ENCODE measurements around the gene DMD. TPM values are rescaled to one million over a fixed set of nuclear protein-coding genes. Genes with fewer than 3 reads are reported as not detected.

The DMD gene
- total RNA-seq, 6 experiments from 2014 or later: 4.9 to 6.0 (median 5.5) TPM

DNA sequence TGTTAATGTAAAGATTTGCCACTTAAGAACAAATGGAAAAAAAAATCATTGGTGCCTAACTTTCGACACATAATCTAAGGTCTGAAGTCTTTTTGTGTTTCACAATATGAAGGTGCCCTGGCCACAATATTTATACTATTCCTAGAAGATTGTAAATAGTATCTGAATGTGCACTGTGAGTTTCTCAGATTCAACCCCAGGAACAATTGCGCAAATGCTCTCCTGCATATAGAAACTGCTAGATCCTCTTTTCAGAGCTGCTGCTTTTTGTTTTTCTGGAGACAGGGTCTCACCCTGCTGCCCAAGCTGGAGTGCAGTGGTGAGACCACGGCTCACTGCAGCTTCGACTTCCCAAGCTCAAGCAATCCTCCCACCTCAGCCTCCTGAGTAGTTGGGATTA lies 1659.4 kb downstream of the DMD start:
- TF ChIP-seq, protein P1, sequence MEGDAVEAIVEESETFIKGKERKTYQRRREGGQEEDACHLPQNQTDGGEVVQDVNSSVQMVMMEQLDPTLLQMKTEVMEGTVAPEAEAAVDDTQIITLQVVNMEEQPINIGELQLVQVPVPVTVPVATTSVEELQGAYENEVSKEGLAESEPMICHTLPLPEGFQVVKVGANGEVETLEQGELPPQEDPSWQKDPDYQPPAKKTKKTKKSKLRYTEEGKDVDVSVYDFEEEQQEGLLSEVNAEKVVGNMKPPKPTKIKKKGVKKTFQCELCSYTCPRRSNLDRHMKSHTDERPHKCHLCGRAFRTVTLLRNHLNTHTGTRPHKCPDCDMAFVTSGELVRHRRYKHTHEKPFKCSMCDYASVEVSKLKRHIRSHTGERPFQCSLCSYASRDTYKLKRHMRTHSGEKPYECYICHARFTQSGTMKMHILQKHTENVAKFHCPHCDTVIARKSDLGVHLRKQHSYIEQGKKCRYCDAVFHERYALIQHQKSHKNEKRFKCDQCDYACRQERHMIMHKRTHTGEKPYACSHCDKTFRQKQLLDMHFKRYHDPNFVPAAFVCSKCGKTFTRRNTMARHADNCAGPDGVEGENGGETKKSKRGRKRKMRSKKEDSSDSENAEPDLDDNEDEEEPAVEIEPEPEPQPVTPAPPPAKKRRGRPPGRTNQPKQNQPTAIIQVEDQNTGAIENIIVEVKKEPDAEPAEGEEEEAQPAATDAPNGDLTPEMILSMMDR (IDR thresholded peaks at IDR 0.05): no peak
- DNase-seq: no peak
- H3K36me3 Mint-ChIP-seq (ENCODE audit: low read depth): no peaks in the 10 kb centered on the region
- H3K27me3 Mint-ChIP-seq (ENCODE audit: insufficient read depth): peaks cover 2% of the 10 kb centered on the region; the same call in 1 of the 2 replicates
- H3K4me3 Mint-ChIP-seq: no peak overlapping the region
- no peak overlapping the region for H3K27ac Mint-ChIP-seq
- no peaks in the 10 kb centered on the region for H3K9me3 Mint-ChIP-seq
- peaks cover 11% of the 10 kb centered on the region for H3K4me1 Mint-ChIP-seq (ENCODE audit: low read depth)

GRCh38 chrX:31550158-31550557 lies 1661.2 kb downstream of the DMD start:
- TF ChIP-seq, protein P1 (IDR thresholded peaks at IDR 0.05): no peak
- H3K27ac Mint-ChIP-seq: no peak overlapping the region
- no peaks in the 10 kb centered on the region for H3K36me3 Mint-ChIP-seq (ENCODE audit: low read depth)
- peaks cover 29% of the 10 kb centered on the region for H3K4me1 Mint-ChIP-seq (ENCODE audit: low read depth)
- no peak for DNase-seq
- H3K9me3 Mint-ChIP-seq: no peaks in the 10 kb centered on the region
- H3K27me3 Mint-ChIP-seq (ENCODE audit: insufficient read depth): no peaks in the 10 kb centered on the region; the same call in 1 of the 2 replicates
- no peak overlapping the region for H3K4me3 Mint-ChIP-seq

- H3K4me1 Mint-ChIP-seq (ENCODE audit: low read depth): peaks cover 38% of the 10 kb centered on the region
- no peak overlapping the region for H3K4me3 Mint-ChIP-seq
- TF ChIP-seq, protein P1 (IDR thresholded peaks at IDR 0.05): no peak
- no peaks in the 10 kb centered on the region for H3K36me3 Mint-ChIP-seq (ENCODE audit: low read depth)
- no peak overlapping the region for H3K27ac Mint-ChIP-seq
- DNase-seq: no peak
- no peaks in the 10 kb centered on the region for H3K9me3 Mint-ChIP-seq
- no peaks in the 10 kb centered on the region for H3K27me3 Mint-ChIP-seq (ENCODE audit: insufficient read depth)
Observed at GRCh38 chrX:31547816-31548215, 1663.5 kb downstream of the DMD start.

DNA sequence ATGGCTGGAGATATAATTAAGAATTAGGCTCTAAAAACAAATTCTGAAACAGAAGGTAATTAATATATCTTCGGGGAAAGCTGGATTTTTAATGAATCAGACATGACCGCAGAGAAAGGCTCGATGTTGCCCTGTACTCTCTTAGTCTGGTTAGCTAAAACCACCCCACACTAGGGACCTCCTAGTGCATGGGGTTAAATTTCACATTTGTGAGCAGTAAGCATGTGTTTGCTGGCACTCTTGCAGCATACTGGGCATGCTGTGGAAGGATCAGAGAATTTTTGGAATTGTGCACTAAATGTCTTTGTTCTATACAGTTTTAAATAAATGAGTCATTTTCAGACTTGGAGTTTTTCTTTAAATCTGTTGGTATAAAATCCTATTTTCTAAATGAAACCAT lies 1663.9 kb downstream of the DMD start:
- no peak for DNase-seq
- H3K4me1 Mint-ChIP-seq (ENCODE audit: low read depth): peaks cover 42% of the 10 kb centered on the region
- no peak overlapping the region for H3K4me3 Mint-ChIP-seq
- no peaks in the 10 kb centered on the region for H3K36me3 Mint-ChIP-seq (ENCODE audit: low read depth)
- H3K27me3 Mint-ChIP-seq (ENCODE audit: insufficient read depth): no peaks in the 10 kb centered on the region
- no peak overlapping the region for H3K27ac Mint-ChIP-seq
- H3K9me3 Mint-ChIP-seq: no peaks in the 10 kb centered on the region
- TF ChIP-seq, protein P1 (IDR thresholded peaks at IDR 0.05): no peak

DNA sequence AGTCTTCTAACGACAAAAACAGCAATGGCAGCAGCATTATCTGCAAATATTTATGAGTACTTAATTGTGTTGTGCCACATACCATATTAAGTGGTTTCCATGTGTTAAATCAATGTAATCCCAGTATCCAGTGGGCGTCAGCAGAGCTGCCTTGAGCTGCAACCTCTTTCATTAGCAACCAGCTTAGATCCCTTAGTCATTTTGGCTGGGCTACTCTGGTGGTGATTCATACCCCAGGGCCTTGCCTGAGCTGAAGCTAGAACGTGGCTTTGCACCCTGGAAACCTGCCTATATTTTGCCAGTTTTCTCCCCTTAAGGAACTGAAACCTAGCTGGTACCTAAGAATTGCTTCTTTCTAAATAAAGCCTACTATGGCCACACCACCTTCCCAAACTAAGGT lies 1665.2 kb downstream of the DMD start:
- TF ChIP-seq, protein P1 (IDR thresholded peaks at IDR 0.05): no peak
- Mint-ChIP-seq H3K4me3 (peak overlapping the region; percentile 77), H3K27me3 (ENCODE audit: insufficient read depth) (no peaks in the 10 kb centered on the region), H3K9me3 (no peaks in the 10 kb centered on the region), H3K27ac (peak overlapping the region; percentile 93), H3K36me3 (ENCODE audit: low read depth) (no peaks in the 10 kb centered on the region), H3K4me1 (ENCODE audit: low read depth) (peaks cover 48% of the 10 kb centered on the region)
- DNase-seq: peak; percentile 77

GRCh38 chrX:31545726-31546125 lies 1665.6 kb downstream of the DMD start:
- H3K27ac Mint-ChIP-seq: peak overlapping the region; percentile 93
- H3K27me3 Mint-ChIP-seq (ENCODE audit: insufficient read depth): no peaks in the 10 kb centered on the region
- DNase-seq: no peak
- H3K4me1 Mint-ChIP-seq (ENCODE audit: low read depth): peaks cover 48% of the 10 kb centered on the region
- no peaks in the 10 kb centered on the region for H3K9me3 Mint-ChIP-seq
- TF ChIP-seq, protein P1 (IDR thresholded peaks at IDR 0.05): no peak
- H3K36me3 Mint-ChIP-seq (ENCODE audit: low read depth): no peaks in the 10 kb centered on the region
- H3K4me3 Mint-ChIP-seq: peak overlapping the region; percentile 77

Data from HFFc6 (cell line).